ENCODE measurements around the gene TEKT4.

DNA sequence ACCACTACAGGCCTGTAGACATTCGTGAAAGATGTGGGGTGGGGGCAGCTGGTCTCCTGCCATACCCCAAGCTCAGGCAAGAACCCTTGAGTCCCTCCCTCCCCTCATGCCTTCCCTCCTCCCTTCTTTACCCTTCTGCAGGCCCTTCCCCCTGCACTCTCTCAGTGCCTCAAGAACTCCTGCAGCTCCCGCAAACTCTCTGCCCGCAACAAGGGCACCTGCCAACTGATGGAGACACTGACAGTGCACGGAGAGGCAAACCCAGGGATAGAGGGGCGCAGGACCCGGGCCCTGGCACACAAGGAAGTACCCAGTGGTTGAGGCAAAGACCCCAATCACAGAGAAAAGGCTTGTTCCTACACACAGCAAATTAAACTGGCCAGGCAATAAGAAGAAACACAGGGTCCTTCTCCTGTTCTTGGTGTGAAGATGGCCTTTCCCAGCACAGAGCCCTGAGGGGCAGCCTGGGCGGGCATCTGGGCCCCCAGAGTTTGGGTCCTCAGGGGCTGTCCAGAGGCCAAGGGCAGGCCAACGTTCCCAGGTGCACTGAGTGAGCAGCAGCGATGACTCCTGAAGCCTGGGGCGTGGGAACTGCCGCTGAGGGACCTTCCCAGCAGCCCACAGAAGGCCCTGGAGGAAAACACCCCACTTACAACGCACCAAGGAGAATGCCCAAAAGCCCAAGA is 1.6 kb downstream of the TEKT4 start:
- TF ChIP-seq POLR2AphosphoS5 (IDR thresholded peaks at IDR 0.05; ENCODE audit: insufficient read depth, low read depth, low read length) (no peak), FOS (IDR thresholded peaks at IDR 0.05; ENCODE audit: borderline replicate concordance, insufficient read depth, low read length) (no peak), EZH2 (IDR thresholded peaks at IDR 0.05; ENCODE audit: borderline replicate concordance, low read depth, low read length, severe bottlenecking) (no peak), POLR2A (IDR thresholded peaks at IDR 0.05; ENCODE audit: low read depth, low read length) (no peak)
- TF ChIP-seq, protein P1, sequence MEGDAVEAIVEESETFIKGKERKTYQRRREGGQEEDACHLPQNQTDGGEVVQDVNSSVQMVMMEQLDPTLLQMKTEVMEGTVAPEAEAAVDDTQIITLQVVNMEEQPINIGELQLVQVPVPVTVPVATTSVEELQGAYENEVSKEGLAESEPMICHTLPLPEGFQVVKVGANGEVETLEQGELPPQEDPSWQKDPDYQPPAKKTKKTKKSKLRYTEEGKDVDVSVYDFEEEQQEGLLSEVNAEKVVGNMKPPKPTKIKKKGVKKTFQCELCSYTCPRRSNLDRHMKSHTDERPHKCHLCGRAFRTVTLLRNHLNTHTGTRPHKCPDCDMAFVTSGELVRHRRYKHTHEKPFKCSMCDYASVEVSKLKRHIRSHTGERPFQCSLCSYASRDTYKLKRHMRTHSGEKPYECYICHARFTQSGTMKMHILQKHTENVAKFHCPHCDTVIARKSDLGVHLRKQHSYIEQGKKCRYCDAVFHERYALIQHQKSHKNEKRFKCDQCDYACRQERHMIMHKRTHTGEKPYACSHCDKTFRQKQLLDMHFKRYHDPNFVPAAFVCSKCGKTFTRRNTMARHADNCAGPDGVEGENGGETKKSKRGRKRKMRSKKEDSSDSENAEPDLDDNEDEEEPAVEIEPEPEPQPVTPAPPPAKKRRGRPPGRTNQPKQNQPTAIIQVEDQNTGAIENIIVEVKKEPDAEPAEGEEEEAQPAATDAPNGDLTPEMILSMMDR (IDR thresholded peaks at IDR 0.05; ENCODE audit: extremely low read depth in 1 of 2, insufficient read depth in 1 of 2, low read depth in 1 of 2, low read length in 2 of 2) = no peak
- TF ChIP-seq, protein P2, sequence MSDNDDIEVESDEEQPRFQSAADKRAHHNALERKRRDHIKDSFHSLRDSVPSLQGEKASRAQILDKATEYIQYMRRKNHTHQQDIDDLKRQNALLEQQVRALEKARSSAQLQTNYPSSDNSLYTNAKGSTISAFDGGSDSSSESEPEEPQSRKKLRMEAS (IDR thresholded peaks at IDR 0.05; ENCODE audit: insufficient read depth, insufficient read length) = no peak

Data from endothelial cell of umbilical vein (primary cell).